C4-2B (cell line): Measurements from ENCODE around the gene LSAMP.

ENCODE experiments used
- CTCF ChIP-seq: fragments of 450-650 bp; conservative IDR thresholded peaks from 2 replicates; pipeline ENCODE4 v1.5.1; 2017; ENCODE audit warnings: mild to moderate bottlenecking
- ZFX ChIP-seq: fragments of 450-650 bp; IDR thresholded peaks from 2 replicates; pipeline ENCODE4 v1.6.1; 2017

GRCh38 chr3:115788921-115789470 is 656.3 kb downstream of the LSAMP start:
- TF ChIP-seq CTCF (no peak), ZFX (no peak)
